HepG2 (cell line): ENCODE results near the gene EZH1. TPM values are rescaled to one million over a fixed set of nuclear protein-coding genes. Genes with fewer than 3 reads are reported as not detected.

Experiments
- FOXA1 ChIP-seq, 2 experiments: fragments of 450-650 bp in 1 of 2; sonication (generic) in 1 of 2; formaldehyde crosslinking in 1 of 2; IDR thresholded peaks; 2 replicates each; pipeline versions ENCODE4 v1.4.0 to v1.6.1; 2016 to 2020; ENCODE audit warnings: missing genetic modification reagents in 1 of 2
- GABPA ChIP-seq, 2 experiments: IDR thresholded peaks; 2 replicates each; pipeline ENCODE4 v1.6.1; 2011 to 2016; ENCODE audit warnings: low read depth in 2 of 2, low read length in 1 of 2, missing biosample characterization in 1 of 2, missing genetic modification characterization in 1 of 2
- GATAD2A ChIP-seq: IDR thresholded peaks from 2 replicates; pipeline ENCODE4 v1.6.1; 2016
- HOXA3 ChIP-seq: sonication (generic); formaldehyde crosslinking; IDR thresholded peaks from 2 replicates; pipeline ENCODE4 v1.5.0; 2020; ENCODE audit warnings: missing genetic modification reagents
- IRX3 ChIP-seq: sonication (generic); formaldehyde crosslinking; IDR thresholded peaks from 2 replicates; pipeline ENCODE4 v1.8.1; 2023; ENCODE audit warnings: mild to moderate bottlenecking, low read depth, missing genetic modification reagents, borderline replicate concordance
- JUN ChIP-seq: sonication (generic); formaldehyde crosslinking; IDR thresholded peaks from 2 replicates; pipeline ENCODE4 v1.4.0; 2020; ENCODE audit warnings: mild to moderate bottlenecking, missing genetic modification reagents
- KMT2A ChIP-seq: sonication (generic); formaldehyde crosslinking; IDR thresholded peaks from 2 replicates; pipeline ENCODE4 v1.4.0; 2020; ENCODE audit warnings: missing genetic modification reagents
- NFYB ChIP-seq: sonication (generic); formaldehyde crosslinking; IDR thresholded peaks from 2 replicates; pipeline ENCODE4 v1.4.0; 2020; ENCODE audit warnings: missing genetic modification reagents
- NRL ChIP-seq: sonication (generic); formaldehyde crosslinking; IDR thresholded peaks from 2 replicates; pipeline ENCODE4 v1.5.0; 2020; ENCODE audit warnings: missing genetic modification reagents, mild to moderate bottlenecking, moderate library complexity, borderline replicate concordance
- RAD51 ChIP-seq: fragments of 450-650 bp; IDR thresholded peaks from 2 replicates; pipeline ENCODE4 v1.6.1; 2016; ENCODE audit warnings: borderline replicate concordance
- RCOR2 ChIP-seq: IDR thresholded peaks from 2 replicates; pipeline ENCODE4 v1.6.1; 2016; ENCODE audit warnings: missing biosample characterization, missing genetic modification reagents
- RFX5 ChIP-seq: IDR thresholded peaks from 2 replicates; pipeline ENCODE4 v1.6.1; 2011; ENCODE audit warnings: low read depth, low read length, improper control_type of control experiment
- RFXAP ChIP-seq: sonication (generic); formaldehyde crosslinking; IDR thresholded peaks from 2 replicates; pipeline ENCODE4 v1.4.0; 2020; ENCODE audit warnings: missing genetic modification reagents, borderline replicate concordance
- SP2 ChIP-seq: sonication (generic); formaldehyde crosslinking; IDR thresholded peaks from 2 replicates; pipeline ENCODE4 v1.5.1; 2020; ENCODE audit warnings: mild to moderate bottlenecking, missing genetic modification reagents
- TAF1 ChIP-seq: sonication (generic); formaldehyde crosslinking; IDR thresholded peaks from 2 replicates; pipeline ENCODE4 v1.4.0; 2020; ENCODE audit warnings: missing genetic modification reagents
- THAP11 ChIP-seq: IDR thresholded peaks from 2 replicates; pipeline ENCODE4 v1.6.1; 2016; ENCODE audit warnings: missing biosample characterization, missing genetic modification reagents
- ZC3H13 ChIP-seq: sonication (generic); formaldehyde crosslinking; IDR thresholded peaks from 2 replicates; pipeline ENCODE4 v1.8.1; 2023; ENCODE audit warnings: mild to moderate bottlenecking, missing genetic modification reagents, moderate library complexity
- ZFP82 ChIP-seq: sonication (generic); formaldehyde crosslinking; IDR thresholded peaks from 2 replicates; pipeline ENCODE4 v1.5.1; 2020; ENCODE audit warnings: mild to moderate bottlenecking, missing genetic modification reagents, borderline replicate concordance
- ZMYM2 ChIP-seq: sonication (generic); formaldehyde crosslinking; IDR thresholded peaks from 2 replicates; pipeline ENCODE4 v1.8.0; 2022; ENCODE audit warnings: mild to moderate bottlenecking, missing genetic modification reagents
- ZNF121 ChIP-seq: sonication (generic); formaldehyde crosslinking; IDR thresholded peaks from 2 replicates; pipeline ENCODE4 v1.5.0; 2020; ENCODE audit warnings: mild to moderate bottlenecking, missing genetic modification reagents
- ZNF180 ChIP-seq: sonication (generic); formaldehyde crosslinking; IDR thresholded peaks from 2 replicates; pipeline ENCODE4 v1.4.0; 2020; ENCODE audit warnings: low read depth, missing genetic modification reagents, borderline replicate concordance
- ZNF350 ChIP-seq: sonication (generic); formaldehyde crosslinking; IDR thresholded peaks from 2 replicates; pipeline ENCODE4 v1.4.0; 2020; ENCODE audit warnings: mild to moderate bottlenecking, low read depth, missing genetic modification reagents, borderline replicate concordance
- ZSCAN29 ChIP-seq: sonication (generic); formaldehyde crosslinking; conservative IDR thresholded peaks from 2 replicates; pipeline ENCODE4 v1.4.0; 2020; ENCODE audit warnings: mild to moderate bottlenecking, missing genetic modification reagents
- polyA plus RNA-seq, 8 experiments: library from polyadenylated mRNA; depleted of rRNA in 3 of 8; stranded (reverse) in 7 of 8; unstranded in 1 of 8; fragments of >200 nt; fragmentation: Illumina TruSeq in 4 of 8; extraction: Trizol in 4 of 8; gene quantifications; 2 replicates each; pipeline versions ENCODE4 v1.2.1 to v1.2.3, GENCODE V29; 2011 to 2016; ENCODE audit warnings: low read depth in 4 of 8, missing spikeins in 1 of 8, mixed read lengths in 1 of 8; ENCODE audit not compliant: insufficient read depth in 1 of 8
- total RNA-seq, 5 experiments: library from RNA; depleted of rRNA; stranded (reverse); fragments of >200 nt; fragmentation: Illumina TruSeq; extraction: Trizol; gene quantifications; 2 replicates each; pipeline ENCODE4 v1.2.3, GENCODE V29; 2016; ENCODE audit warnings: low read depth in 1 of 5
- TF ChIP-seq, protein P1 (sequence below): sonication (generic); formaldehyde crosslinking; IDR thresholded peaks from 2 replicates; pipeline ENCODE4 v1.5.0; 2020; ENCODE audit warnings: missing genetic modification reagents
- TF ChIP-seq, protein P2 (sequence below): sonication (generic); formaldehyde crosslinking; IDR thresholded peaks from 2 replicates; pipeline ENCODE4 v1.4.0; 2020; ENCODE audit warnings: missing genetic modification reagents
- TF ChIP-seq, protein P3 (sequence below): sonication (generic); formaldehyde crosslinking; IDR thresholded peaks from 2 replicates; pipeline ENCODE4 v1.5.0; 2020; ENCODE audit warnings: mild to moderate bottlenecking, missing genetic modification reagents

Gene EZH1
- total and polyA plus RNA-seq, 2 of the 13 experiments (the other 11 are each of a cell fraction or from before 2014, with no cell fraction given), result 11.6 to 24.0 TPM

DNA sequence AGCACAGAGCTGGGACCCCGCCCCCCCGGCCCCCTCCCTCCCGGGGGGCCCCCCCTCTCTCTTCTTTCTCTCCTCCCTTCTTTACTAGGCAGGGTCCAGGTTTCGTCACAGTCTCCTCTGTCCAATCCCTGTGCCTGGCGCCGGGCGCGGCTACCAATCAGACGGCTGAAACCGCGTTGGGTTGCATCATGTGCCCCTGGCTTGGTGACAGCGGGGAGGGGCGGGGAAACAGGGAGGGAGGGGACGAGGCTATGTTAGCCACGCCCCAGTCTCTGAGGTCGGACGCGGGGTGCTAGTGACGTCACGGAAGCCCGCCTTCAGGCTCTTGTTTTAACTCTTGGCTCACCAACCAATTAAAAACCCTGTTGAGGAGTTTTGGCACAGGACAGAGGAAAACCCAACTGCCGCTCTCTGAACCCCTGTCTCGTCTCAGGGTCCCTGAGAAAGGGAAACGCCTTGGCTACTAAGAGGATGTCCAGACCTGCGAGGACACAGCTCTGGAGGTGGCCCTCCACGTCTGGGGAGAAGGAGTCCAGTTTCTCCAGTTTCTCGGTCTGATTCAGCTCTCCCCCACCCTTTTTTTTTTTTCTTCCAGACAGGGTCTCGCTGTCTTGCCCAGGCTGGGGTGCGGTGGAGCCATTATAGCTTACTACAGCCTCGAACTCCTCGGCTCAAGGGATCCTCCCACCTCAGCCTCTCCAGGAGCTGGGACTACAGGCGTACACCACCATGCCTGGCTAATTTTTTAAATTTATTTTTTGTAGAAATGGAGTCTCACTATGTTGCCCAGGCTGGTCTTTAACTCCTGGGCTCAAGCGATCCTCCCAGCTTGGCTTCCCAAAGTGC, 67.6 kb downstream of the EZH1 start (continued):
- TF ChIP-seq ZMYM2 (CRISPR knock-in tag) (0 out of 2 replicates have a peak, but pooled peaks have one; percentile 52), RCOR2 (CRISPR knock-in tag) (peak; percentile 12; the same call in 1 of the 2 replicates), RFX5 (peak; percentile 91), IRX3 (no peak), GABPA (IDR thresholded peaks at IDR 0.05; ENCODE audit: low read depth, low read length) (no peak), GABPA (CRISPR knock-in tag; IDR thresholded peaks at IDR 0.05; ENCODE audit: low read depth) (0 out of 2 replicates have a peak, but pooled peaks have one; percentile 6), GATAD2A (CRISPR knock-in tag) (peak; percentile 11), KMT2A (no peak), THAP11 (peak; percentile 81), ZNF121 (CRISPR knock-in tag) (peak; percentile 96), FOXA1 (IDR thresholded peaks at IDR 0.05) (no peak), FOXA1 (CRISPR knock-in tag; IDR thresholded peaks at IDR 0.05) (0 out of 2 replicates have a peak, but pooled peaks have one; percentile 17), JUN (CRISPR knock-in tag) (no peak), TAF1 (no peak), HOXA3 (CRISPR knock-in tag) (peak; percentile 62; the same call in 1 of the 2 replicates), RFXAP (CRISPR knock-in tag) (peak; percentile 98), ZNF350 (0 out of 2 replicates have a peak, but pooled peaks have one; percentile 15), NFYB (CRISPR knock-in tag) (peak; percentile 89), RAD51 (peak; percentile 73), SP2 (peak; percentile 82), ZSCAN29 (CRISPR knock-in tag) (no peak; the same call in 1 of the 2 replicates), ZC3H13 (CRISPR knock-in tag) (no peak), NRL (CRISPR knock-in tag) (0 out of 2 replicates have a peak, but pooled peaks have one; percentile 4), ZNF180 (CRISPR knock-in tag) (no peak), ZFP82 (CRISPR knock-in tag) (no peak)
- TF ChIP-seq, protein P1, sequence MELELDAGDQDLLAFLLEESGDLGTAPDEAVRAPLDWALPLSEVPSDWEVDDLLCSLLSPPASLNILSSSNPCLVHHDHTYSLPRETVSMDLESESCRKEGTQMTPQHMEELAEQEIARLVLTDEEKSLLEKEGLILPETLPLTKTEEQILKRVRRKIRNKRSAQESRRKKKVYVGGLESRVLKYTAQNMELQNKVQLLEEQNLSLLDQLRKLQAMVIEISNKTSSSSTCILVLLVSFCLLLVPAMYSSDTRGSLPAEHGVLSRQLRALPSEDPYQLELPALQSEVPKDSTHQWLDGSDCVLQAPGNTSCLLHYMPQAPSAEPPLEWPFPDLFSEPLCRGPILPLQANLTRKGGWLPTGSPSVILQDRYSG (CRISPR knock-in tag), result 0 out of 2 replicates have a peak, but pooled peaks have one; percentile 0
- TF ChIP-seq, protein P2, sequence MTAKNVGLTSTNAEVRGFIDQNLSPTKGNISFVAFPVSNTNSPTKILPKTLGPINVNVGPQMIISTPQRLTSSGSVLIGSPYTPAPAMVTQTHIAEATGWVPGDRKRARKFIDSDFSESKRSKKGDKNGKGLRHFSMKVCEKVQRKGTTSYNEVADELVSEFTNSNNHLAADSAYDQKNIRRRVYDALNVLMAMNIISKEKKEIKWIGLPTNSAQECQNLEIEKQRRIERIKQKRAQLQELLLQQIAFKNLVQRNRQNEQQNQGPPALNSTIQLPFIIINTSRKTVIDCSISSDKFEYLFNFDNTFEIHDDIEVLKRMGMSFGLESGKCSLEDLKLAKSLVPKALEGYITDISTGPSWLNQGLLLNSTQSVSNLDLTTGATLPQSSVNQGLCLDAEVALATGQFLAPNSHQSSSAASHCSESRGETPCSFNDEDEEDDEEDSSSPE (CRISPR knock-in tag), result peak; percentile 91
- TF ChIP-seq, protein P3, sequence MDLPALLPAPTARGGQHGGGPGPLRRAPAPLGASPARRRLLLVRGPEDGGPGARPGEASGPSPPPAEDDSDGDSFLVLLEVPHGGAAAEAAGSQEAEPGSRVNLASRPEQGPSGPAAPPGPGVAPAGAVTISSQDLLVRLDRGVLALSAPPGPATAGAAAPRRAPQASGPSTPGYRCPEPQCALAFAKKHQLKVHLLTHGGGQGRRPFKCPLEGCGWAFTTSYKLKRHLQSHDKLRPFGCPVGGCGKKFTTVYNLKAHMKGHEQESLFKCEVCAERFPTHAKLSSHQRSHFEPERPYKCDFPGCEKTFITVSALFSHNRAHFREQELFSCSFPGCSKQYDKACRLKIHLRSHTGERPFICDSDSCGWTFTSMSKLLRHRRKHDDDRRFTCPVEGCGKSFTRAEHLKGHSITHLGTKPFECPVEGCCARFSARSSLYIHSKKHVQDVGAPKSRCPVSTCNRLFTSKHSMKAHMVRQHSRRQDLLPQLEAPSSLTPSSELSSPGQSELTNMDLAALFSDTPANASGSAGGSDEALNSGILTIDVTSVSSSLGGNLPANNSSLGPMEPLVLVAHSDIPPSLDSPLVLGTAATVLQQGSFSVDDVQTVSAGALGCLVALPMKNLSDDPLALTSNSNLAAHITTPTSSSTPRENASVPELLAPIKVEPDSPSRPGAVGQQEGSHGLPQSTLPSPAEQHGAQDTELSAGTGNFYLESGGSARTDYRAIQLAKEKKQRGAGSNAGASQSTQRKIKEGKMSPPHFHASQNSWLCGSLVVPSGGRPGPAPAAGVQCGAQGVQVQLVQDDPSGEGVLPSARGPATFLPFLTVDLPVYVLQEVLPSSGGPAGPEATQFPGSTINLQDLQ, result 0 out of 2 replicates have a peak, but pooled peaks have one; percentile 74
